IMR-90 (cell line): Measurements from ENCODE around the gene IL4R. TPM values are rescaled to one million over a fixed set of nuclear protein-coding genes. Genes with fewer than 3 reads are reported as not detected.

ENCODE experiments used
- ATAC-seq: fragments of 200-7000 bp; cut with Tn5 transposase; 2 replicates; pipeline ENCODE4 v1.9.1; 2020; ENCODE audit warnings: low read depth, mild to moderate bottlenecking, moderate library complexity
- BruUV-seq: library from RNA; stranded (reverse); fragments of 400-500 nt; replicated peaks from 2 replicates; lab custom pipeline; 2021; lab: Mats Ljungman, UMichigan
- CTCF ChIA-PET: fragments of 300-600 bp; formaldehyde crosslinking; extraction: SDS; loops from one replicate; lab custom pipeline; 2021; ENCODE audit warnings: antibody characterized with exemption; lab: Yijun Ruan, JAX
- POLR2A ChIA-PET: fragments of 300-600 bp; sonication (Branson Sonifier 250); formaldehyde crosslinking; loops from one replicate; lab custom pipeline; 2022; ENCODE audit warnings: antibody characterized with exemption; ENCODE audit not compliant: unreplicated experiment; lab: Charles Lee
- DNase-seq: peaks from one replicate; pipeline ENCODE4 v3.0.0; 2013
- H2AFZ ChIP-seq: replicated peaks from 2 replicates; pipeline ENCODE3; 2013; ENCODE audit warnings: low read length, mild to moderate bottlenecking; ENCODE audit not compliant: poor library complexity
- H2AK5ac ChIP-seq: 2 replicates; pipeline ENCODE4 v1.6.1; 2013; ENCODE audit warnings: low read depth, low read length, inconsistent platforms
- H2AK9ac ChIP-seq: replicated peaks from 2 replicates; pipeline ENCODE3; 2013; ENCODE audit warnings: mild to moderate bottlenecking, low read depth, low read length, moderate library complexity; ENCODE audit not compliant: poor library complexity
- H2BK120ac ChIP-seq: 2 replicates; pipeline ENCODE4 v1.6.1; 2013; ENCODE audit warnings: low read depth, low read length, inconsistent platforms
- H2BK15ac ChIP-seq: 3 replicates; pipeline ENCODE4 v1.6.1; 2013; ENCODE audit warnings: low read depth, low read length, inconsistent platforms
- H2BK20ac ChIP-seq: 2 replicates; pipeline ENCODE4 v1.6.1; 2013; ENCODE audit warnings: low read depth, mild to moderate bottlenecking, inconsistent platforms, low read length, moderate library complexity
- H2BK5ac ChIP-seq: 2 replicates; pipeline ENCODE4 v1.6.1; 2013; ENCODE audit warnings: mild to moderate bottlenecking, low read depth, low read length, inconsistent platforms; ENCODE audit not compliant: poor library complexity, severe bottlenecking
- H3K14ac ChIP-seq: replicated peaks from 2 replicates; pipeline ENCODE4 v1.6.1; 2013; ENCODE audit warnings: low read depth, low read length, inconsistent platforms
- H3K18ac ChIP-seq: 2 replicates; pipeline ENCODE4 v1.6.1; 2013; ENCODE audit warnings: low read depth, low read length, control low read depth
- H3K23ac ChIP-seq: 2 replicates; pipeline ENCODE4 v1.6.1; 2013; ENCODE audit warnings: low read depth, low read length, inconsistent platforms
- H3K27ac ChIP-seq: 2 replicates; pipeline ENCODE4 v1.5.1; 2013; ENCODE audit warnings: mild to moderate bottlenecking, control low read depth, low read length; ENCODE audit not compliant: insufficient read depth
- H3K27me3 ChIP-seq: 2 replicates; pipeline ENCODE4 v1.6.1; 2013; ENCODE audit warnings: low read length; ENCODE audit not compliant: control insufficient read depth, insufficient read depth
- H3K36me3 ChIP-seq: 2 replicates; pipeline ENCODE4 v1.6.1; 2013; ENCODE audit warnings: low read length, mixed read lengths; ENCODE audit not compliant: control insufficient read depth, insufficient read depth
- H3K4ac ChIP-seq: 2 replicates; pipeline ENCODE4 v1.6.1; 2013; ENCODE audit warnings: low read depth, low read length, inconsistent platforms
- H3K4me1 ChIP-seq: 2 replicates; pipeline ENCODE4 v1.6.1; 2013; ENCODE audit warnings: low read length, mixed read lengths; ENCODE audit not compliant: control insufficient read depth, insufficient read depth
- H3K4me2 ChIP-seq: 2 replicates; pipeline ENCODE4 v1.6.1; 2013; ENCODE audit warnings: low read depth, mild to moderate bottlenecking, control low read depth, low read length, moderate library complexity
- H3K4me3 ChIP-seq: 2 replicates; pipeline ENCODE4 v1.5.1; 2013; ENCODE audit warnings: low read depth, mild to moderate bottlenecking, control low read depth, low read length, moderate library complexity; ENCODE audit not compliant: insufficient read depth
- H3K56ac ChIP-seq: 2 replicates; pipeline ENCODE4 v1.6.1; 2013; ENCODE audit warnings: low read length, inconsistent platforms; ENCODE audit not compliant: insufficient read depth; ENCODE audit errors: extremely low read depth
- H3K79me1 ChIP-seq, 2 experiments: 2 replicates each; pipeline ENCODE4 v1.6.1; 2013; ENCODE audit warnings: low read length in 2 of 2, inconsistent platforms in 1 of 2, low read depth in 1 of 2
- H3K9ac ChIP-seq: 2 replicates; pipeline ENCODE4 v1.6.1; 2013; ENCODE audit warnings: low read depth, low read length, control low read depth
- H3K9me1 ChIP-seq: 2 replicates; pipeline ENCODE4 v1.6.1; 2013; ENCODE audit warnings: low read length, inconsistent platforms; ENCODE audit not compliant: insufficient read depth
- H3K9me3 ChIP-seq: 2 replicates; pipeline ENCODE4 v1.6.1; 2013; ENCODE audit warnings: low read length; ENCODE audit not compliant: control insufficient read depth, insufficient read depth
- H4K20me1 ChIP-seq: 2 replicates; pipeline ENCODE4 v1.6.1; 2013; ENCODE audit warnings: low read length, inconsistent platforms; ENCODE audit not compliant: insufficient read depth
- H4K5ac ChIP-seq: 2 replicates; pipeline ENCODE4 v1.6.1; 2013; ENCODE audit warnings: mild to moderate bottlenecking, low read depth, low read length, control low read depth
- H4K8ac ChIP-seq, 2 experiments: 2 replicates each; pipeline ENCODE4 v1.6.1; 2013; ENCODE audit warnings: low read depth in 2 of 2, low read length in 2 of 2, control low read depth in 1 of 2, inconsistent platforms in 1 of 2
- H4K91ac ChIP-seq: 2 replicates; pipeline ENCODE4 v1.6.1; 2013; ENCODE audit warnings: low read depth, low read length, inconsistent platforms; ENCODE audit not compliant: insufficient read depth
- CEBPB ChIP-seq: IDR thresholded peaks from 2 replicates; pipeline ENCODE4 v1.6.1; 2012; ENCODE audit warnings: low read depth, low read length, improper control_type of control experiment
- CHD1 ChIP-seq: IDR thresholded peaks from 2 replicates; pipeline ENCODE4 v1.6.1; 2012; ENCODE audit warnings: low read depth, low read length, improper control_type of control experiment
- FOS ChIP-seq: fragments of 150-350 bp; IDR thresholded peaks from 2 replicates; pipeline ENCODE4 v1.6.1; 2016; ENCODE audit warnings: low read depth, low read length
- MAZ ChIP-seq: IDR thresholded peaks from 2 replicates; pipeline ENCODE4 v1.6.1; 2012; ENCODE audit warnings: low read depth, mild to moderate bottlenecking, low read length, improper control_type of control experiment, moderate library complexity, borderline replicate concordance
- MXI1 ChIP-seq: IDR thresholded peaks from 2 replicates; pipeline ENCODE4 v1.6.1; 2012; ENCODE audit warnings: low read depth, mild to moderate bottlenecking, low read length, moderate library complexity, borderline replicate concordance
- NFE2L2 ChIP-seq: fragments of 150-350 bp; IDR thresholded peaks from 2 replicates; pipeline ENCODE4 v1.6.1; 2016; ENCODE audit warnings: low read depth, mild to moderate bottlenecking, low read length
- POLR2A ChIP-seq: IDR thresholded peaks from 2 replicates; pipeline ENCODE4 v1.6.1; 2012; ENCODE audit warnings: mild to moderate bottlenecking, low read depth, low read length
- RCOR1 ChIP-seq: IDR thresholded peaks from 2 replicates; pipeline ENCODE4 v1.6.1; 2012; ENCODE audit warnings: mild to moderate bottlenecking, low read length, improper control_type of control experiment; ENCODE audit not compliant: insufficient replicate concordance
- SMC3 ChIP-seq: fragments of 150-350 bp; IDR thresholded peaks from 2 replicates; pipeline ENCODE4 v1.6.1; 2016; ENCODE audit warnings: low read depth, mild to moderate bottlenecking, antibody characterized with exemption, low read length, moderate library complexity
- WGBS, 2 experiments: methylation state at CpG; one replicate each; pipeline versions ENCODE4 v1.1.5 to v1.1.7; 2013; ENCODE audit warnings: missing lambda C conversion rate in 2 of 2; ENCODE audit not compliant: insufficient read length in 1 of 2; ENCODE audit errors: extremely low coverage in 2 of 2; 5-methylcytosine and 5-hydroxymethylcytosine counted together
- dilution Hi-C: fragments of 300-500 bp; cut with HindIII; formaldehyde crosslinking; loops from one replicate; pipeline ENCODE4 v1.14.3; 2018; ENCODE audit warnings: low sequenced_read_pairs; ENCODE audit not compliant: unreplicated experiment
- in situ Hi-C: fragments of 300-500 bp; cut with MboI; formaldehyde crosslinking; loops from 3 replicates; pipeline ENCODE4 v1.14.3; 2019; ENCODE audit warnings: low sequenced_read_pairs, inconsistent platforms, mixed read lengths
- intact Hi-C: fragments of 100-400 bp; cut with micrococcal nuclease; formaldehyde crosslinking; loops from 2 replicates; pipeline ENCODE4 v1.10.0; 2022
- polyA plus RNA-seq, 3 experiments: library from polyadenylated mRNA; depleted of rRNA; stranded (reverse); fragments of >200 nt; gene quantifications; 2 replicates each; pipeline ENCODE4 v1.2.3, GENCODE V29; 2012; ENCODE audit warnings: low replicate concordance in 1 of 3
- total RNA-seq: library from RNA; depleted of rRNA; stranded (reverse); fragments of >200 nt; gene quantifications from 2 replicates; pipeline ENCODE4 v1.2.3, GENCODE V29; 2012

IL4R gene
- total and polyA plus RNA-seq, 2 of the 4 experiments (the other 2 are of a cell fraction), result 6.3 to 18.7 TPM

DNA sequence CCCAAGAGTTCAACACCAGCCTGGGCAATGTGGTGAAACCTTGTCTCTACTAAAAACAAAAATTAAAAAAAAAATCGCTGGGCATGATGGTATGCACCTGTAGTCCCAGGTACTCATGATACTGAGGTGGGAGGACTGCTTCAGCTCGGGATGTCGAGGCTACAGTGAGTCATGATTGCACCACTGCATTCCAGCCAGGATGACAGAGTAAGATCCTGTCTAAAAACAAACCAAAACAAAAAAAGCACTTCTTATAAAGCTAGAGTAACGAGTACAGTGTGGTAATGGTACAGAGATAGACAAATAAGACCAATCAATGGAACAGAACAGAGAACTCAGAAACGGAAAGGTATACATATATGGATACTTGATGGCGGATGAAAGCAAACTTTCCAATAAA, 49.6 kb upstream of the IL4R start:
- Histone ChIP-seq H3K9me1 (peaks cover 11% of the 10 kb centered on the region), H3K4ac (peak overlapping the region; percentile 32; the same call in 1 of the 2 replicates), H3K79me1 (peaks cover 24 to 60% of the 10 kb centered on the region in 2 experiments), H3K56ac (no peak overlapping the region; the same call in 1 of the 2 replicates), H3K23ac (no peak overlapping the region), H3K27ac (peak overlapping the region; percentile 44; the same call in 1 of the 2 replicates), H2BK15ac (peak overlapping the region; percentile 76; the same call in 1 of the 3 replicates), H2AK5ac (0 out of 2 replicates have a peak overlapping the region, but pooled peaks have one; percentile 30), H4K5ac (no peak overlapping the region), H2BK5ac (peak overlapping the region; percentile 93), H3K14ac (no peak overlapping the region), H3K9ac (no peak overlapping the region), H4K8ac (no peak overlapping the region), H3K4me1 (peaks cover 5% of the 10 kb centered on the region), H4K91ac (peak overlapping the region; percentile 21), H4K20me1 (no peaks in the 10 kb centered on the region), H3K4me2 (peak overlapping the region; percentile 56; the same call in 1 of the 2 replicates), H3K27me3 (no peaks in the 10 kb centered on the region), H2BK20ac (peak overlapping the region; percentile 54; the same call in 1 of the 2 replicates), H3K9me3 (no peaks in the 10 kb centered on the region), H3K36me3 (no peaks in the 10 kb centered on the region), H3K18ac (no peak overlapping the region), H2AFZ (no peak overlapping the region), H2BK120ac (peak overlapping the region; percentile 20; the same call in 1 of the 2 replicates), H2AK9ac (no peak overlapping the region), H3K4me3 (no peak overlapping the region)
- peak; percentile 88 for DNase-seq
- no TSS peak for BruUV-seq
- in situ Hi-C loops, result no loop called here
- ChIA-PET CTCF (interaction anchor here (0.6 to 1.3 kb wide), 2 partner anchors 29 to 953 kb away, joined by 3 to 6 read pairs; no protein-coding TSS in a partner anchor), POLR2A (no interaction called here)
- intact Hi-C loops, result no loop called here
- dilution Hi-C loops, result no loop called here
- no CpG with 5 or more reads among the region's 6 CpGs for WGBS, 2 experiments
- ATAC-seq, result peak; percentile 67
- TF ChIP-seq FOS, result peak; percentile 94
- TF ChIP-seq RCOR1, result peak; percentile 84
- no peak for TF ChIP-seq CHD1
- TF ChIP-seq SMC3, result peak; percentile 17; the same call in 1 of the 2 replicates
- peak; percentile 98 for TF ChIP-seq CEBPB
- TF ChIP-seq POLR2A, result no peak
- TF ChIP-seq MXI1, result no peak
- 0 out of 2 replicates have a peak, but pooled peaks have one; percentile 15 for TF ChIP-seq MAZ
- TF ChIP-seq NFE2L2, result no peak
